MM.1S (cell line): ENCODE data around the gene CHPF.

Experiments used
- DNase-seq: peaks from one replicate; pipeline ENCODE4 v3.0.0-alpha.2; 2015
- H2AFZ ChIP-seq: fragments of 300-600 bp; sonication (generic); 2 replicates; pipeline ENCODE4 v1.6.0; 2016; ENCODE audit warnings: antibody characterized with exemption, low read length
- H3F3A ChIP-seq: fragments of 300-600 bp; sonication (generic); 2 replicates; pipeline ENCODE4 v1.6.1; 2016; ENCODE audit warnings: mild to moderate bottlenecking, antibody characterized with exemption, low read length, moderate library complexity, mixed read lengths; ENCODE audit not compliant: insufficient read depth
- H3K27ac ChIP-seq: fragments of 300-600 bp; sonication (generic); 2 replicates; pipeline ENCODE4 v1.5.1; 2016; ENCODE audit warnings: mild to moderate bottlenecking, low read length
- H3K27me3 ChIP-seq: fragments of 300-600 bp; sonication (generic); replicated peaks from 2 replicates; pipeline ENCODE4 v1.6.0; 2016; ENCODE audit warnings: low read length; ENCODE audit not compliant: insufficient read depth
- H3K36me3 ChIP-seq: fragments of 300-600 bp; sonication (generic); replicated peaks from 2 replicates; pipeline ENCODE4 v1.6.1; 2016; ENCODE audit warnings: mild to moderate bottlenecking, low read length, mixed read lengths; ENCODE audit not compliant: insufficient read depth
- H3K4me1 ChIP-seq: fragments of 300-600 bp; sonication (generic); 2 replicates; pipeline ENCODE4 v1.6.1; 2016; ENCODE audit warnings: low read length, mixed read lengths
- H3K4me2 ChIP-seq: fragments of 300-600 bp; sonication (generic); 2 replicates; pipeline ENCODE4 v1.6.0; 2016; ENCODE audit warnings: low read depth, low read length
- H3K4me3 ChIP-seq: fragments of 300-600 bp; sonication (generic); 2 replicates; pipeline ENCODE4 v1.5.1; 2016; ENCODE audit warnings: low read length, mixed read lengths
- H3K79me2 ChIP-seq: fragments of 300-600 bp; sonication (generic); 2 replicates; pipeline ENCODE4 v1.6.1; 2016; ENCODE audit warnings: mixed run types, low read length, mixed read lengths
- H3K9ac ChIP-seq: fragments of 300-600 bp; sonication (generic); 2 replicates; pipeline ENCODE4 v1.6.1; 2016; ENCODE audit warnings: low read length, mixed read lengths
- H3K9me2 ChIP-seq: fragments of 300-600 bp; sonication (generic); replicated peaks from 2 replicates; pipeline ENCODE4 v1.6.1; 2016; ENCODE audit warnings: mild to moderate bottlenecking, low read length, mixed read lengths; ENCODE audit not compliant: insufficient read depth
- H3K9me3 ChIP-seq: fragments of 300-600 bp; sonication (generic); replicated peaks from 2 replicates; pipeline ENCODE4 v1.6.1; 2016; ENCODE audit warnings: mild to moderate bottlenecking, low read length, mixed read lengths; ENCODE audit not compliant: insufficient read depth
- H4K20me1 ChIP-seq: fragments of 300-600 bp; sonication (generic); 2 replicates; pipeline ENCODE4 v1.6.1; 2016; ENCODE audit warnings: mild to moderate bottlenecking, low read length, moderate library complexity, mixed read lengths; ENCODE audit not compliant: insufficient read depth
- EZH2 ChIP-seq: fragments of 300-600 bp; sonication (generic); optimal IDR thresholded peaks from 2 replicates; pipeline ENCODE3; 2017; ENCODE audit warnings: low read depth, mild to moderate bottlenecking, antibody characterized with exemption, low read length, mixed read lengths
- EZH2phosphoT487 ChIP-seq: fragments of 300-600 bp; sonication (generic); IDR thresholded peaks from 2 replicates; pipeline ENCODE4 v1.6.1; 2018; ENCODE audit warnings: antibody characterized with exemption, low read length
- TF ChIP-seq, protein P1 (sequence below): fragments of 300-600 bp; sonication (generic); IDR thresholded peaks from 2 replicates; pipeline ENCODE4 v1.5.1; 2016; ENCODE audit warnings: antibody characterized with exemption, low read length, mixed read lengths

Gene CHPF

DNA sequence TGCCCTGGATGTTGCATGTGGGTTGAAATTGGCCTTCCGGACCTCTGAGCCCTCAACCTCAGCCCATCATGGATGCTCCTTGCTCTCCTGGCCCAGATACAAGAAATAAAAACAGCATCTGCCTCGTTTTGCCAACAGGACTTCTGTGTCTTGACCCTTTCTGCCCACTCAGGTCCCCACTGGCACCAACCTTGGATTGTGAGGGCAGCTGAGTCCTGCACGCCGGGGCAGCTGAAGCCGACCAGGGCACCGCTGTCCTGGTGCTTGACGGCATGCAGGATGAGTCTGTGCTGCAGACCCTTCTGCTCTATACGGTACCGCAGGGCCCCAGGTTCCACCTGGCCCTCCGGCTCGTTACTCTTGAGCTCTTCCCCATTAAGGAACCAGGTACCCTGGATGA is 23.0 kb upstream of the CHPF start:
- no peak overlapping the region for H3K27ac ChIP-seq
- no peaks in the 10 kb centered on the region for H3K4me1 ChIP-seq
- H4K20me1 ChIP-seq = no peaks in the 10 kb centered on the region
- H3K9me2 ChIP-seq = no peaks in the 10 kb centered on the region
- H3K9ac ChIP-seq = no peak overlapping the region
- peaks cover 86% of the 10 kb centered on the region for H3K27me3 ChIP-seq
- H3K36me3 ChIP-seq = no peaks in the 10 kb centered on the region
- H3K9me3 ChIP-seq = no peaks in the 10 kb centered on the region
- no peak for TF ChIP-seq EZH2
- H2AFZ ChIP-seq = no peak overlapping the region
- DNase-seq = no peak
- no peaks in the 10 kb centered on the region for H3K79me2 ChIP-seq
- H3K4me3 ChIP-seq = no peak overlapping the region
- H3K4me2 ChIP-seq = no peak overlapping the region
- H3F3A ChIP-seq = no peaks in the 10 kb centered on the region

DNA sequence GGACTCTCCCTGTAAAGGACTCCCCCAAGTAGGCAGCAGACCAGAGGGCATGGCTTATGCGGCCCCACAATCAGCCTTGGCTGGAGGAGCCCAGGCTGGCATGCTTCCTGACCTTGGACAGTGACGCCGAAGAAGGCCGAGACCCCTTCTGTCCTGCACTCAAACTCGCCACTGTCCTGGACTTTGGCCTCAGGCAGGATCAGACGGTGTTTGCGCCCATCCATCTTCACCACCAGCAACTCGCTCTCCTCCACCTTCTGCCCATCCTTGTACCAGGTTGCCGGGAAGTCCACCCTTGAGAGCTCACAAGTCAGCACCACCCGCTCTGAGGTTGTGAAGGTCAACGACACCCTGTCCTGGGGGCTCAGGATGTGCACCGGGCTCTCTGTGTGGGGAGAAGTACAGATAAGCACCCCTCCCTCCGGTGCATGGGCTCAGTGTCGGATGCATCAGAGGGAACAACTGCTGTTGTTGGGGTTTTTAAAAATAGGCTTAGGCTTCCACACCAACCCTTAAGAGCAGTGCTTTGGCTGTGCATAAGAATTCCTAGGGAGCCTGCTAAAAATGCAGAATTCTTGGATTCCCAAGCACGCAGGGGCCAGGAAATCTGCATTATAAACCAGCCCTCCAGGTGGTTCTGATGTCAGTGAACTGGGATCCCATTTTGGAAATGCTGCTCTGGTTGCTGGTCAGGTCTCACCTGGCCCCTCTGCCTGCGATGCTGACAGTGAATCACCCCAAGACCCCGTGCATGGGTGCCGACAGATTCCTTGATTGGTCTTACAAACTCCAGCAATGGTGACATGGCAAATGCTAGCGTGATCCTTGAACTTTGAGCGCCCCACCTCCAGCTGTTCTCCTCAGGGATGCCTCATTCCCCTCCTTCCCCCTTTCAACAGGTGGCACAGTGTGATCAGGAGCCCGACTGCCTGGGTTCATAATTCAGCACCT is 21.8 kb upstream of the CHPF start:
- Histone ChIP-seq H3K9me3 (no peaks in the 10 kb centered on the region), H3K4me1 (no peaks in the 10 kb centered on the region), H3K4me3 (no peak overlapping the region), H3K27ac (no peak overlapping the region), H2AFZ (no peak overlapping the region), H4K20me1 (no peaks in the 10 kb centered on the region), H3F3A (no peaks in the 10 kb centered on the region), H3K4me2 (no peak overlapping the region), H3K36me3 (no peaks in the 10 kb centered on the region), H3K27me3 (peaks cover 94% of the 10 kb centered on the region), H3K9me2 (no peaks in the 10 kb centered on the region), H3K9ac (no peak overlapping the region), H3K79me2 (no peaks in the 10 kb centered on the region)
- no peak for DNase-seq
- TF ChIP-seq, protein P1, sequence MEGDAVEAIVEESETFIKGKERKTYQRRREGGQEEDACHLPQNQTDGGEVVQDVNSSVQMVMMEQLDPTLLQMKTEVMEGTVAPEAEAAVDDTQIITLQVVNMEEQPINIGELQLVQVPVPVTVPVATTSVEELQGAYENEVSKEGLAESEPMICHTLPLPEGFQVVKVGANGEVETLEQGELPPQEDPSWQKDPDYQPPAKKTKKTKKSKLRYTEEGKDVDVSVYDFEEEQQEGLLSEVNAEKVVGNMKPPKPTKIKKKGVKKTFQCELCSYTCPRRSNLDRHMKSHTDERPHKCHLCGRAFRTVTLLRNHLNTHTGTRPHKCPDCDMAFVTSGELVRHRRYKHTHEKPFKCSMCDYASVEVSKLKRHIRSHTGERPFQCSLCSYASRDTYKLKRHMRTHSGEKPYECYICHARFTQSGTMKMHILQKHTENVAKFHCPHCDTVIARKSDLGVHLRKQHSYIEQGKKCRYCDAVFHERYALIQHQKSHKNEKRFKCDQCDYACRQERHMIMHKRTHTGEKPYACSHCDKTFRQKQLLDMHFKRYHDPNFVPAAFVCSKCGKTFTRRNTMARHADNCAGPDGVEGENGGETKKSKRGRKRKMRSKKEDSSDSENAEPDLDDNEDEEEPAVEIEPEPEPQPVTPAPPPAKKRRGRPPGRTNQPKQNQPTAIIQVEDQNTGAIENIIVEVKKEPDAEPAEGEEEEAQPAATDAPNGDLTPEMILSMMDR = no peak
- no peak for TF ChIP-seq EZH2
- no peak for TF ChIP-seq EZH2phosphoT487

- Histone ChIP-seq H2AFZ (no peak overlapping the region), H3K27me3 (peaks cover 97% of the 10 kb centered on the region), H3K27ac (no peak overlapping the region), H3K36me3 (no peaks in the 10 kb centered on the region), H3K9me2 (no peaks in the 10 kb centered on the region), H3F3A (no peaks in the 10 kb centered on the region), H3K79me2 (no peaks in the 10 kb centered on the region), H4K20me1 (no peaks in the 10 kb centered on the region), H3K9ac (no peak overlapping the region), H3K4me1 (no peaks in the 10 kb centered on the region), H3K4me2 (no peak overlapping the region), H3K4me3 (no peak overlapping the region), H3K9me3 (no peaks in the 10 kb centered on the region)
- TF ChIP-seq EZH2phosphoT487 = no peak
- no peak for TF ChIP-seq EZH2
- DNase-seq = no peak
Observed at GRCh38 chr2:219563271-219563928, 19.8 kb upstream of the CHPF start.

- Histone ChIP-seq H3K79me2 (no peaks in the 10 kb centered on the region), H3K36me3 (no peaks in the 10 kb centered on the region), H3K9ac (no peak overlapping the region), H3K9me2 (no peaks in the 10 kb centered on the region), H4K20me1 (no peaks in the 10 kb centered on the region), H3K4me2 (no peak overlapping the region), H3F3A (no peaks in the 10 kb centered on the region), H3K9me3 (no peaks in the 10 kb centered on the region), H3K4me1 (no peaks in the 10 kb centered on the region), H2AFZ (no peak overlapping the region), H3K27ac (no peak overlapping the region), H3K27me3 (peaks cover 97% of the 10 kb centered on the region), H3K4me3 (no peak overlapping the region)
- TF ChIP-seq EZH2phosphoT487 (no peak), EZH2 (no peak)
- TF ChIP-seq, protein P1 = no peak
- no peak for DNase-seq
Observed at GRCh38 chr2:219562049-219563020, 18.7 kb upstream of the CHPF start.
